LNCAP (cell line): ENCODE results near the gene AATK.

ENCODE experiments used
- CTCF ChIP-seq: fragments of 450-650 bp; IDR thresholded peaks from 2 replicates; pipeline ENCODE4 v1.5.1; 2017; ENCODE audit warnings: mild to moderate bottlenecking

The AATK gene

GRCh38 chr17:81179220-81179619, 13.2 kb upstream of the AATK start:
- TF ChIP-seq CTCF = no peak

GRCh38 chr17:81178136-81179091, 12.4 kb upstream of the AATK start:
- no peak for TF ChIP-seq CTCF

GRCh38 chr17:81176666-81177065, 10.6 kb upstream of the AATK start:
- no peak for TF ChIP-seq CTCF

- no peak for TF ChIP-seq CTCF
Measured at GRCh38 chr17:81173762-81174155, 7.7 kb upstream of the AATK start.

- TF ChIP-seq CTCF = no peak
Measured at GRCh38 chr17:81173052-81173761, 7.2 kb upstream of the AATK start.

GRCh38 chr17:81171941-81172340, 5.9 kb upstream of the AATK start:
- no peak for TF ChIP-seq CTCF

- TF ChIP-seq CTCF = no peak
Measured at GRCh38 chr17:81170727-81171494, 4.9 kb upstream of the AATK start.
